Activated CD8-positive, alpha-beta memory T cell treated with anti-CD3 and anti-CD28 coated beads for 4 hours (primary cell): Measurements from ENCODE around the gene GJB4.

Experiments
- DNase-seq, 2 donors: peaks; one replicate each; pipeline ENCODE4 v3.0.0-alpha.2; 2020; ENCODE audit warnings: low read depth in 2 of 2

GJB4 gene

DNA sequence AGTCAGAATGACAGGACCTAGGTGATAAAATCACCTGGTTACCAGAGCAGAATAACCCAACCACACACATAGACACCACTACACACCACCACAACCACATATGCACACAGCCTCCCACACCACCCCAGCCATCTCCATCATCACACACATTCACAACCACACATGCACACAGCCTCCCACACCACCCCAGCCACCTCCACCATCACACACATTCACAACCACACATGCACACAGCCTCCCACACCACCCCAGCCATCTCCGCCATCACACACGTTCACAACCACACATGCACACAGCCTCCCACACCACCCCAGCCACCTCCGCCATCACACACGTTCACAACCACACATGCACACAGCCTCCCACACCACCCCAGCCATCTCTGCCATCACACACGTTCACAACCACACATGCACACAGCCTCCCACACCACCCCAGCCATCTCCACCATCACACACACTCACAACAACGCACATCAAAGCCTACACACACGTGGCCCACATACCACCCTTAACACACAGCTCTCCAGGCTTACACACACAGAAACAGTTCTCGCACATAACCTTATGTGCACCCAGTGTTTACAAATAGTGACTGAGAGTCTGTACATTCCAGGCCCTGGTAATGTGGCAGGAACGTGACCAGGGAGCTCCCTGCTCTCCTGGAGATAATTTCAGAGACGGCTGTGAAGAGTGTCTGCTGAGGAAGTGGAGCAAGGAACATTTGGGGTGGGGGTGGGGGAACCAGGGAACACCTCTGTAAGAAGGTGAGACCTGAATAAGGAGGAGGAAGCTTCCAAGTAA, 18.2 kb downstream of the GJB4 start:
- no peak for DNase-seq

DNA sequence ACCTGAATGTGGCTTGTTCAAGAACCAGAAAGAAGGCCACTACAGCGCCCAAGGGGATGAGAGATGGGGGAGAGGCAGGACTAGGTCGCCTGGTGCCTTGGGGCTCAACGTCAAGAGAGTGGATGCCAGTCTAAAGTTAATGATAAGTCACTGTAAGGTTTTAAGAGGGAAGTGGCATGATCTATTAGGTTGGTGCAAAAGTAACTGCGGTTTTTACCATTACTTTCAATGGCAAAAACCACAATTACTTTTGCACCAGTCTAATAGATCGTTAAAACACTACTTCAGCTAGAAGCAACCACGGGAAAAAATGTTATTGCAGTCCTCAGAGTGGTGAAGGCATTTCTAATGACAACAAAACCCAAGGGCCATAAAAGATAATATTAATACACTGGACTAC, 18.8 kb downstream of the GJB4 start:
- no peak for DNase-seq

DNA sequence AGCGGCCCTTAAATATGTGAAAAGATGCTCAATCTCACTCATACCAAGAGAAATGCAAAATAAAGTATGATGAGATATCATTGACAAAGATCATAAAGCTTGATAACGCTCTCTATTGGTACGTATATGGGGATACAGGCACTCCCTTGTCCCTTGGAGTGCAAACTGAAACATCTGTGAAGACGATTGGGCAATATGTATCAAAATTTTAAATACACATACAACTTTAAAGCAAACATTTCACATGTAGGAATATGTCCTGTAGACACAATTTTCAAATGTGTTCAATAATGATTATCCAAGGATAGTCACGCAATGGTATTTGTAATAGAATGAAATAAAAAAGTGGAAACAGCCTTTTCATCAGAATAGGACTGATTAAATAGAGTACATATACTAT, 19.5 kb downstream of the GJB4 start:
- DNase-seq = no peak

DNA sequence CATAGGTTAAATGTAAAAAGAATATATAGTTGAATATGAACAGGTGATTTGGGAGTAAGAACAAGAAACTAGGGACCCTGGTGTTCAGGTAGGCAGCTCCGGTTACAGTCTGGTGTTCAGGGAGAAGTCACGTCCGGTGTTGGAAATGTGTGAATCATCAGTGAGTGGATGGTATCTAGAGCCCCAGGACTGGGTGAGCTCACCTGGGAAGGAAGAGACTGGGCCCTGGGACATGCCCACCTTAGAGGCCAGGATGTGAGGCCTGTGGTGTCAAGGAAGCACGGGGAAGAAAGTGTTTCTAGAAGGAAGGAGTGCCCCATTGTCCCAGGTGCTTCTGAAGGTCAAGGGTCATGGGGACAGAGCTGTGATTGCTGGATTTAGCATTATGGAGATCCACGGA, 20.0 kb downstream of the GJB4 start:
- no peak for DNase-seq

DNA sequence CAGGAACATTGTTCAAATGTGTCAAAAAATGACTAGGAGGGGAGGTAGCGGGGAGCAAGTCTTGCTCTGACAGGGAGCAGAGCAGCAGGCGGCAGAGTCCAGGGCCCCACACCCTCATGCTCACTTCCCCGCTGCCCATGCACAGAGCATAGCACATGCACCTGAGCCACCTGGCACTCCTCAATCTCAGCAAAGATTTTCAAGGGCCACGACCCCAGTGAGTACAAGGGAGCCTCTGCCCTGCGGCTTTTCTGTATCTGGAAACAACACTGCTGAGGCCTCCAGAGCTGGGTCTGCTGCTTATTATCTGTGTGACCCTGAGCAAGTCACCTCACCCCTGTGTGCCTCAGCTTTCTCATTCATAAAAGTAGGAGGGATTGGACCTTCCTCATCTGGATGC, 20.4 kb downstream of the GJB4 start:
- DNase-seq = no peak

DNA sequence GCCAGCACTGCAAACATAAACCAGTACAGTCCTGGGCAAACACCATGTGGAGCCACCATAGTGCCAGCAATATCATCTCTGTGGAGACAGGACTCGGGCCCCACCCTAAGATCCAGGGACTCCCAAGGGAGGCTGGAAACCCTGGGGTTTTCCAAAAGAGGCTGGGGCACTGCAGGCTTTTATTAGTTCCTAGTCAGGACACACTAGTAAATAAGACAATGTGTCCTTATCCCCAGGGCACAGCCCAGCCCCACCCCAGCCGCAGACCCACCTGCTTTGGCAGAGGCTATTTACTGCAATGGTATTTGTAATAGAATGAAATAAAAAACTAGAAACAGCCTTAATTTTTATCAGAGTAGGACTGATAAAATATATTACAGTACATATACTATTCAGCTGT, 21.0 kb downstream of the GJB4 start:
- DNase-seq = no peak

DNA sequence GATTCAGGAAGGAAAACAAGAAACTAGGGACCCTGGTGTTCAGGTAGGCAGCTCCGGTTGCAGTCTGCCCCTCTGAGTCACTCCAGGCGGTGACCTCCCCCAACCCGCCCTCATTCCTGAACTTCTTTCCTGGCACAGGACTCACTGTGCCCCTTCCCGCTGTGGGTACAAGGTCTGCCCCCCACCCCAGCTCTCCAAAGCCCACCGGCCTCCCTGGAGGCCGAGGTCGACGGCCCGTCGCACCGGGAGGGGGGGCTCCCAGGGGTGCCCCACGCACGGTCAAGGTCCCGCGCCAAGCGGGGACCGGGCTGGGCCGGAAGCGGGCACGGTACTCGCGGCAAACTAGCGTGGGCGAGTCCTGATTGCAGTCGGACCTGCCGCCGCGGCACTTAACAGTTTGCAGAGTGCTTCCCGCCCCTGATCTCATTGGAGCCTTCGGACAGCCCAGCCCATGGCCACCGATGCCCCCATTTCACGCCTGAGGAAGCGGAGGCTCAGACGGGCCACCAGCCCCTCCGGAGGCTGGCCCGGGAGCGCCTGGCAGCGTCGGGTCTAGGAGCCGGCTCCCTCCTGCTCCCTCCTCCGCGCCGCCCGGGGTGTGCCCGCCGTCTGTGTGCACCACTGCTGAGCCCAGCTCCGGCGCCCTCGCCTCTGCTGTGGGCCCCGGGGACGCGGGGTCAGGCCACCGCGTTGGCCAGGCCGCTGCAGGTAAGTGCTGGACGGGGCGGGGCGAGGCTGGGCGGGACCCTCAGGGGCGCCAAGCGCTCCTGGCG, 21.7 kb downstream of the GJB4 start, which contains the start of gene GJB3:
GJB3 (plus strand) TSS at position 144 of the 773 bp plus-strand sequence. CDS start 3,549 bp downstream, outside the sequence.
- DNase-seq = no peak

DNA sequence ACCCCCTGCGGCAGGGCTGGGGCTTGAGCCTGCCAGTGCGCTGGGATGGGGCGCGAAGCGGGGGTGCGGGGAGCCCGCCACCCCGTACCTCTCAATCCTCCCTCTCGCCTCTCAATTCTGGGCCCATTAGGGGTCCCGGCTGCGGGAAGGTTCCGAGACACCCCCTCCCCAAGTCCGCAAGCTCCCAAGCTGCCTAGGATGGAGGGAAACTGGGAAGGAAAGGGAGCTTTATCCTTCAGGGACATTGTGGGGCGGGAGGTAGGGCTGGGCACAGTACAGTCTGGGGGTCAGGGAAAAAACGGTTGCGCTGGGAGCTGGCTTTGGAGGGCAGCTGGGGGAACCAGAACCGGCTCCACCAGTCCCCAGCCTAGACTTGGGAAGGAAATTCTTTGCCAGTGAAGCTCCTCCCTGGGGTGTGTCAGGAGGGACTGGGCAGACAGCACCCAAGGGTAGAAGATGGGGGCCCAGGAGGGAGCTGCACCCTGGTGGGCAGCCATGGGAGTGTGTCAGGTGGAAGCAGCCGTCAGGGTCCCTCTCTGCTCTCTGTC, 22.4 kb downstream of the GJB4 start:
- DNase-seq = no peak

DNA sequence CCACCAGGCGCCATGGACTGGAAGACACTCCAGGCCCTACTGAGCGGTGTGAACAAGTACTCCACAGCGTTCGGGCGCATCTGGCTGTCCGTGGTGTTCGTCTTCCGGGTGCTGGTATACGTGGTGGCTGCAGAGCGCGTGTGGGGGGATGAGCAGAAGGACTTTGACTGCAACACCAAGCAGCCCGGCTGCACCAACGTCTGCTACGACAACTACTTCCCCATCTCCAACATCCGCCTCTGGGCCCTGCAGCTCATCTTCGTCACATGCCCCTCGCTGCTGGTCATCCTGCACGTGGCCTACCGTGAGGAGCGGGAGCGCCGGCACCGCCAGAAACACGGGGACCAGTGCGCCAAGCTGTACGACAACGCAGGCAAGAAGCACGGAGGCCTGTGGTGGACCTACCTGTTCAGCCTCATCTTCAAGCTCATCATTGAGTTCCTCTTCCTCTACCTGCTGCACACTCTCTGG, 25.2 kb downstream of the GJB4 start:
- DNase-seq = no peak

DNA sequence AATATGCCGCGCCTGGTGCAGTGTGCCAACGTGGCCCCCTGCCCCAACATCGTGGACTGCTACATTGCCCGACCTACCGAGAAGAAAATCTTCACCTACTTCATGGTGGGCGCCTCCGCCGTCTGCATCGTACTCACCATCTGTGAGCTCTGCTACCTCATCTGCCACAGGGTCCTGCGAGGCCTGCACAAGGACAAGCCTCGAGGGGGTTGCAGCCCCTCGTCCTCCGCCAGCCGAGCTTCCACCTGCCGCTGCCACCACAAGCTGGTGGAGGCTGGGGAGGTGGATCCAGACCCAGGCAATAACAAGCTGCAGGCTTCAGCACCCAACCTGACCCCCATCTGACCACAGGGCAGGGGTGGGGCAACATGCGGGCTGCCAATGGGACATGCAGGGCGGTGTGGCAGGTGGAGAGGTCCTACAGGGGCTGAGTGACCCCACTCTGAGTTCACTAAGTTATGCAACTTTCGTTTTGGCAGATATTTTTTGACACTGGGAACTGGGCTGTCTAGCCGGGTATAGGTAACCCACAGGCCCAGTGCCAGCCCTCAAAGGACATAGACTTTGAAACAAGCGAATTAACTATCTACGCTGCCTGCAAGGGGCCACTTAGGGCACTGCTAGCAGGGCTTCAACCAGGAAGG, 25.8 kb downstream of the GJB4 start:
- DNase-seq = no peak

DNA sequence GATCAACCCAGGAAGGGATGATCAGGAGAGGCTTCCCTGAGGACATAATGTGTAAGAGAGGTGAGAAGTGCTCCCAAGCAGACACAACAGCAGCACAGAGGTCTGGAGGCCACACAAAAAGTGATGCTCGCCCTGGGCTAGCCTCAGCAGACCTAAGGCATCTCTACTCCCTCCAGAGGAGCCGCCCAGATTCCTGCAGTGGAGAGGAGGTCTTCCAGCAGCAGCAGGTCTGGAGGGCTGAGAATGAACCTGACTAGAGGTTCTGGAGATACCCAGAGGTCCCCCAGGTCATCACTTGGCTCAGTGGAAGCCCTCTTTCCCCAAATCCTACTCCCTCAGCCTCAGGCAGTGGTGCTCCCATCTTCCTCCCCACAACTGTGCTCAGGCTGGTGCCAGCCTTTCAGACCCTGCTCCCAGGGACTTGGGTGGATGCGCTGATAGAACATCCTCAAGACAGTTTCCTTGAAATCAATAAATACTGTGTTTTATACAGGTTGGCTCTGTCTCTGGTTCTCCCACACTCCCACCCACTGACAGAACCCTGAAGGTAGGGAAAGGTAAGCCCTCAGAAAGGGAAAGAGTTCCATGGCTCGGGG, 26.4 kb downstream of the GJB4 start:
- DNase-seq = no peak

DNA sequence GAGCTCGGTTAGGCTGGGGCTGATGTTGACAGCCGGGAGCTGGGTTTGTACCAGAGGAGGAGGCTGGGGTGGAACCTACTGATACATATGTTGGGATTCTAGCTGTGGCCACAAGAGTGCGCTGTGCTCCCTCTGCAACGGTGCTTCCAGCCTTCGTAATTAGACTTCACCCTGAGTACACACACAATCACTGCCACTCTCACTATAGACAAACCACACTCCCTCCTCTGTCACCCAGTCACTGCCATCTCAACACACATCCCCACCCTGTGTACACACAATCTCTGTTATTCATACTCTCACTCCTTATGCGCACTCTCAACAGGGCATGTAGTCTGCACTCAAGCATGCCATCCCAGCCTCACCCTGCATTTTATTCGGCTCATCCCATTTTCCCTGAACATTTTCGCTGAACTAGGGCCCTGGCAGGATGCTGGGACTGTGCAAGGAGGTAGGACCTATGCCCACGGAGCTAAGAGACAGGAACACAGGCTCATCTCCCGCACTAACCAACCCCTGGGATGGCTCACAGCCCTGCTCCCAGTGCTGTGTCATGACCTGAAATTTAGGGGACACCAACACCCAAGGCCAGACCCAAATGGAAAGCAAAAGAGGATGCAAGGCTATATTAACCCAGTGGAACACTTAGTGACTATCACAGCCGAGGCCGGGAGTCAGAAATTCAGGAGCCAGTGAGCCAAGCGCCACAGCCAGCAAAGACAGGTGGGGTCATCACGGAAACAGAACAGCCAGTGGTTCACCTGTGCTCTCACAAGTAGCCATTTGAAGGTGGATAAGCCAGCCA, 27.2 kb downstream of the GJB4 start:
- DNase-seq = peak; percentile 20 to 25

DNA sequence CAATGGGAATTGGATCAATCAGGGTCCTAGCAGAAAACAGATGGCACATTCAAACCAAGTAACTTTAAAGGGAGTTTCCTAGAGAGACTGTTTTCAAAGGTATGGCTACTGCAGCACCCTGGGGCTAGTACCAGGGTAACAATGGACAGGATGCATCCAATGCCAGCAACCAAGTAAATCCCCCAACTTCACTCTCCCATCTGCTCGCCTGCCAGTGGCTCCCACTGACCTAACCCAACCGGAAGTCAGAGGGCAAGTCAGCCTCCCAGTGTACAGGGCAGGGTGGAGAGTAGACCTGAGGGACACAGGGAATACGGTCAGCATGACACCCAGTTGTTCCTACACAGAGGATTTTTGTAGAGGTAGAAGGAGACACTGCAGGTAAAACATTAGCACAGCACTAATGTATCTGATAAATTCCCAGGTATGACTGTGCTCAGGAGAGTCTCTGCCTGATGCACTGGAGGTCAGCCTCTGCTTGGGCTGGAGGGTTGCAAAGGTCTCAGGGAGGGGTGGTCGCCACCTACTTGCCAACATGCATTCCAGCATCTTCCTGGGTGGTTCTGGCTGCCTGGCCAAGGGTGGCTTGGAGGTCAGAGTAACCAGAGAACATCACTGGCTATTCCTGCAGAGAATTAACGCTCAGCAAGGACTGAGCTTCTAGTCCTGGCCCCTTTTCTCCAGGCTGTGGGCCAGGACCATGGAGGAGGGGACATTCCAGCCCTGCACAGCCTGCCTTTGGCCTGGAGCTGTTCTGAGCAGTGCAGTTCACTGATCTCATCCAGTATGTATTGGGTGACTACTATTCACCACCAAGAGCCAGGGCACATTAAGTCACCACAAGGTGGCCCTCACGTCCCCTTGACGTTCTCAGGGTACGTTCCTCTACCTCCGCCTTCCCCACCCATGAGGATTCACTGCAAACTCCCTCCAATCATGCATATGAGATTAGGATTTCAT, 28.2 kb downstream of the GJB4 start:
- no peak for DNase-seq

DNA sequence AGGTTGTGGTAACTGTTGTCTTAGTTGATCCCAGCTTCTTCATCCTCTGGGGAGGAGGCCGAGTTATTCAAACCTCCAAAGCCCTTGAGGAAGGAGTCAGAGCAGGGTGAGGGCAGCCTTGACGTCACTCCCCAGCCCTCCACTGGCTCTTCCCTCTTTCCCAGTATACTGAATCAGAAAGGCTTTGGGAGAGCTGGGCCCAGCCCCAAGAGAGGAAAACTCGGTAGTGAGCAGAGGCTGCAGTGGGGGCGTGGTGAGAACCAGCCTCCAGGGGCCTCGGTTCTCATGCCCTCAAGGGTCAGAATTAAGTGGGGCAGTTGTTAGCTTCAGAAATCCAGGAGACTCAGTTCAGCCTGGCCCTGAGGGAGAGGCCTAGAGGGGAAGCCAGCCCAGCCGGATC, 31.4 kb downstream of the GJB4 start:
- no peak for DNase-seq

DNA sequence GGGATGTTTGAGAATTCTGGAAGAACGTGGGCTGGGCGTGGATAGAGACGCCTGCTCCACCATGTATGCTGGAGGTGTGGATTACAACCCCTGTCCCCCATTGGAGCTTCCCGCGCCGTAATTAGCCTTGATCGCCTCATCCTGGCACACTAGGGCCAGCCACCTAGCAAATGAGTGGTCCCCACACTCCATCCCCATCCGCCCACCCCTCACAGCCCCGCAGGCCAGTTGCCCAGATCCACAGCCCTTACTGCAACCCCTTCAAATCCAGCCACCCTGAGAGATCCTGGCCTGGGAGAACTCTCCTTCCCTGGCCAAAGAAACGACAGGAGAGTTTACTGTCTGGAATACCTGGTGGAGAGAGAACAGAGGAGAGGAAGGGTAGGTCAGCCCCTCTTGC, 32.9 kb downstream of the GJB4 start:
- no peak for DNase-seq

DNA sequence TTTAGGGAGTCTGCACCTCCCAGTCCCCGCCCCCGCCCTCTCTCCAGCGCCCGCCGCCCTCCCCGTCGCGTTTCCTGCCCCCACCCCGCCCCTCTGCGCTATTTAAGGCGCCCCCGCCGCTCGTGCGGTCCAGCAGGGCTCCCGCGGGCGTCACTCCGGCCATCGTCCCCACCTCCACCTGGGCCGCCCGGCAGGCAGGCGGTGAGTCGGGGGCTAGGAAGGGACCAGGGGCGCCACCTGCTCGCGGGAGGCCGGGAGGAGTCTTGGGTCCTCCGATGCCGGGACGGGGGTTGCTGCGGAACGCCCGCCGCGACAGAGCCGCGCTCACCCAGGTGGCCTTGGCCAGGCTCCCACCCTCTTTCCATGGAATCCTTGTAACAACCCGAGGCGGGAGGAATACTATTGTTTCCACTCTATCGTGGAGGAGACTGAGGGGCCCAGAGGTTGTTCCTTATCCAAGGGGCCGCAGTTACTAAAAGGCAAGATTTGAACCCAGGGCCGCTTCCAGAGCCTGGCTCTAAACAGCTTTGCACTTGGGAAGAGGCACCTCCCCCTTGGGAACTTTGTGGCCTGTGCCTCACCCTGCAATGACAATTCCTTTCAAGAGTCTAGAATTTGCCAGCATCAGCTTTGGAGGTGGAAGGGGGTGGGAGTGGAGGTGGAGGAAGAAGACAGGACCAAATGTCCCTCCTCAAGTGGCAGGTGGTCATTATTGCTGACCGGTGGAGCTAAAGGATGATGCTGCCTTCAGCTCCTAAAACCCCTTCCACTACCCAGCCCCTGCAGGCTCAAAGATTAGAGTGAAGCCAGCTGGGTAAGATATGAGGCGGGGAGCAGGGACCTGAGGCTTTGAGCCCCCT, 33.6 kb downstream of the GJB4 start, which contains the start of gene GJA4:
GJA4 (plus strand) TSS at position 132 of the 860 bp plus-strand sequence. CDS start 1,215 bp downstream, outside the sequence.
- DNase-seq = no peak

DNA sequence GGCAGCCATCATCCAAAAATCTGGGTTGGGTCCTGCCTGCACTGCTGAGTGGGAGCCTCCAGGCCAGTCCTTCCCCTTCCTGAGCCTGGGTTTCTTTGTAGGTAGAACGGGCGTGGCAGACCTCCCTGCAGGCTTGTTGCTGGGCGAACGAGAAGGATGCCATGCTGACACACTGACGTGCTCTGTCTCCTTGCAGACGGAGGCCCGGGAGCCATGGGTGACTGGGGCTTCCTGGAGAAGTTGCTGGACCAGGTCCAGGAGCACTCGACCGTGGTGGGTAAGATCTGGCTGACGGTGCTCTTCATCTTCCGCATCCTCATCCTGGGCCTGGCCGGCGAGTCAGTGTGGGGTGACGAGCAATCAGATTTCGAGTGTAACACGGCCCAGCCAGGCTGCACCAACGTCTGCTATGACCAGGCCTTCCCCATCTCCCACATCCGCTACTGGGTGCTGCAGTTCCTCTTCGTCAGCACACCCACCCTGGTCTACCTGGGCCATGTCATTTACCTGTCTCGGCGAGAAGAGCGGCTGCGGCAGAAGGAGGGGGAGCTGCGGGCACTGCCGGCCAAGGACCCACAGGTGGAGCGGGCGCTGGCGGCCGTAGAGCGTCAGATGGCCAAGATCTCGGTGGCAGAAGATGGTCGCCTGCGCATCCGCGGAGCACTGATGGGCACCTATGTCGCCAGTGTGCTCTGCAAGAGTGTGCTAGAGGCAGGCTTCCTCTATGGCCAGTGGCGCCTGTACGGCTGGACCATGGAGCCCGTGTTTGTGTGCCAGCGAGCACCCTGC, 34.7 kb downstream of the GJB4 start:
- DNase-seq = no peak

DNA sequence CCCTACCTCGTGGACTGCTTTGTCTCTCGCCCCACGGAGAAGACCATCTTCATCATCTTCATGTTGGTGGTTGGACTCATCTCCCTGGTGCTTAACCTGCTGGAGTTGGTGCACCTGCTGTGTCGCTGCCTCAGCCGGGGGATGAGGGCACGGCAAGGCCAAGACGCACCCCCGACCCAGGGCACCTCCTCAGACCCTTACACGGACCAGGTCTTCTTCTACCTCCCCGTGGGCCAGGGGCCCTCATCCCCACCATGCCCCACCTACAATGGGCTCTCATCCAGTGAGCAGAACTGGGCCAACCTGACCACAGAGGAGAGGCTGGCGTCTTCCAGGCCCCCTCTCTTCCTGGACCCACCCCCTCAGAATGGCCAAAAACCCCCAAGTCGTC, 35.2 kb downstream of the GJB4 start:
- no peak for DNase-seq
